Common myeloid progenitor, CD34-positive (primary cell): ENCODE data around the gene PDSS1.

ENCODE experiments used
- CTCF ChIA-PET: fragments of 350-600 bp; sonication (Branson Sonifier 250); formaldehyde crosslinking; loops from one replicate; lab custom pipeline; 2021; ENCODE audit warnings: antibody characterized with exemption; lab: Charles Lee
- POLR2A ChIA-PET: fragments of 350-600 bp; sonication (Branson Sonifier 250); formaldehyde crosslinking; loops from one replicate; lab custom pipeline; 2021; ENCODE audit warnings: antibody characterized with exemption; lab: Charles Lee
- DNase-seq, 3 donors: peaks; one replicate each; pipeline versions ENCODE4 v3.0.0 to v3.0.0-alpha.2; 2013
- H3K27ac ChIP-seq, 2 experiments: 1 replicate in 1 of 2; 2 replicates in 1 of 2; pipeline ENCODE4 v1.7.0; 2013; ENCODE audit warnings: inconsistent platforms in 2 of 2, low read length in 2 of 2, mild to moderate bottlenecking in 2 of 2, low read depth in 1 of 2, moderate library complexity in 1 of 2; ENCODE audit not compliant: severe bottlenecking in 2 of 2, insufficient read depth in 1 of 2, poor library complexity in 1 of 2
- H3K27me3 ChIP-seq, 5 experiments: replicated peaks in 2 of 5; 1 replicate in 3 of 5; 2 replicates in 2 of 5; pipeline versions ENCODE4 v1.6.1 to v1.7.0; 2013; ENCODE audit warnings: low read length in 4 of 5, mild to moderate bottlenecking in 2 of 5, moderate library complexity in 2 of 5, inconsistent platforms in 1 of 5; ENCODE audit not compliant: insufficient read depth in 5 of 5, control insufficient read depth in 4 of 5
- H3K36me3 ChIP-seq, 4 experiments: 1 replicate in 2 of 4; 2 replicates in 2 of 4; pipeline versions ENCODE4 v1.6.1 to v1.7.0; 2013; ENCODE audit warnings: low read length in 3 of 4, control low read depth in 1 of 4, mild to moderate bottlenecking in 1 of 4; ENCODE audit not compliant: control insufficient read depth in 4 of 4, insufficient read depth in 4 of 4
- H3K4me1 ChIP-seq, 4 experiments: 1 replicate in 3 of 4; 2 replicates in 1 of 4; pipeline versions ENCODE4 v1.6.1 to v1.7.1; 2013; ENCODE audit warnings: low read length in 3 of 4, mild to moderate bottlenecking in 3 of 4, control low read depth in 1 of 4, inconsistent platforms in 1 of 4, moderate library complexity in 1 of 4; ENCODE audit not compliant: control insufficient read depth in 4 of 4, insufficient read depth in 4 of 4; ENCODE audit errors: control extremely low read depth in 1 of 4
- H3K4me3 ChIP-seq, 7 experiments: 1 replicate in 4 of 7; 2 replicates in 3 of 7; pipeline versions ENCODE4 v1.5.1 to v1.7.0; 2013; ENCODE audit warnings: mild to moderate bottlenecking in 7 of 7, low read length in 6 of 7, moderate library complexity in 6 of 7, inconsistent platforms in 2 of 7, low read depth in 2 of 7, control low read depth in 1 of 7; ENCODE audit not compliant: insufficient read depth in 4 of 7, control insufficient read depth in 1 of 7; ENCODE audit errors: extremely low read depth in 1 of 7
- H3K9me3 ChIP-seq, 5 experiments: 1 replicate in 4 of 5; 2 replicates in 1 of 5; pipeline versions ENCODE4 v1.6.1 to v1.7.1; 2013; ENCODE audit warnings: low read length in 4 of 5, mild to moderate bottlenecking in 2 of 5, inconsistent platforms in 1 of 5, low read depth in 1 of 5, moderate library complexity in 1 of 5; ENCODE audit not compliant: control insufficient read depth in 4 of 5, insufficient read depth in 2 of 5; ENCODE audit errors: control extremely low read depth in 1 of 5
- WGBS: methylation state at CpG from one replicate; pipeline ENCODE4 v1.1.5; 2013; ENCODE audit not compliant: insufficient coverage; 5-methylcytosine and 5-hydroxymethylcytosine counted together

Gene PDSS1

GRCh38 chr10:26725837-26726727 is 28.6 kb downstream of the PDSS1 start:
- no peaks in the 10 kb centered on the region for H3K27me3 ChIP-seq
- no peaks in the 10 kb centered on the region for H3K9me3 ChIP-seq
- H3K4me1 ChIP-seq: no peaks in the 10 kb centered on the region
- CTCF ChIA-PET: interaction anchor here (0.6 to 10.6 kb wide), 29 partner anchors 9 to 394 kb away, joined by 3 to 189 read pairs (median 4); partner anchors contain the start of gene ABI1
- DNase-seq: peak; percentile 70 to 82 (median 75)
- no peak overlapping the region for H3K27ac ChIP-seq
- POLR2A ChIA-PET: interaction anchor here (0.5 to 1.0 kb wide), 3 partner anchors 46 to 144 kb away, joined by 3 read pairs; no protein-coding TSS in a partner anchor
- peaks cover 6 to 49% (median 17%) of the 10 kb centered on the region in 4 experiments for H3K36me3 ChIP-seq
- no peak overlapping the region for H3K4me3 ChIP-seq
- 68% methylated on average over 5 of the region's 8 CpGs for WGBS

- ChIA-PET POLR2A (interaction anchor here (0.7 kb wide), 1 partner anchor 155 kb away, joined by 3 read pairs; no protein-coding TSS in a partner anchor), CTCF (interaction anchor here (0.6 to 10.6 kb wide), 22 partner anchors 8 to 1783 kb away, joined by 3 to 189 read pairs (median 4); partner anchors contain the start of gene ABI1)
- peaks cover 10 to 50% (median 15%) of the 10 kb centered on the region in 4 experiments for H3K36me3 ChIP-seq
- H3K4me1 ChIP-seq: no peaks in the 10 kb centered on the region
- H3K4me3 ChIP-seq: no peak overlapping the region
- DNase-seq: no peak
- no peaks in the 10 kb centered on the region for H3K9me3 ChIP-seq
- WGBS: no CpG with 5 or more reads among the region's 1 CpG
- H3K27ac ChIP-seq: no peak overlapping the region
- H3K27me3 ChIP-seq: no peaks in the 10 kb centered on the region
Measured at GRCh38 chr10:26727005-26727404, 29.5 kb downstream of the PDSS1 start.

- DNase-seq: no peak
- Histone ChIP-seq H3K9me3 (no peaks in the 10 kb centered on the region), H3K36me3 (peaks cover 13 to 52% (median 20%) of the 10 kb centered on the region in 4 experiments), H3K4me1 (no peaks in the 10 kb centered on the region), H3K27me3 (no peaks in the 10 kb centered on the region), H3K27ac (no peak overlapping the region), H3K4me3 (no peak overlapping the region)
- ChIA-PET POLR2A (no interaction called here), CTCF (interaction anchor here (0.5 to 10.6 kb wide), 4 partner anchors 77 to 173 kb away, joined by 3 to 189 read pairs (median 4); no protein-coding TSS in a partner anchor)
- 100% methylated on average over 2 of the region's 7 CpGs for WGBS
Measured at GRCh38 chr10:26728957-26729356, 31.5 kb downstream of the PDSS1 start.

GRCh38 chr10:26729395-26729794 is 31.9 kb downstream of the PDSS1 start:
- no peaks in the 10 kb centered on the region for H3K27me3 ChIP-seq
- no peaks in the 10 kb centered on the region for H3K9me3 ChIP-seq
- H3K27ac ChIP-seq: no peak overlapping the region
- ChIA-PET CTCF (interaction anchor here (0.5 to 10.6 kb wide), 3 partner anchors 76 to 150 kb away, joined by 3 to 189 read pairs (median 3); no protein-coding TSS in a partner anchor), POLR2A (no interaction called here)
- no peak overlapping the region for H3K4me3 ChIP-seq
- peaks cover 13 to 56% (median 22%) of the 10 kb centered on the region in 4 experiments for H3K36me3 ChIP-seq
- no peak for DNase-seq
- no peaks in the 10 kb centered on the region for H3K4me1 ChIP-seq
- 90% methylated on average over 1 of the region's 4 CpGs for WGBS

- Histone ChIP-seq H3K27me3 (no peaks in the 10 kb centered on the region), H3K9me3 (no peaks in the 10 kb centered on the region), H3K4me3 (no peak overlapping the region), H3K27ac (no peak overlapping the region), H3K36me3 (peaks cover 12 to 58% (median 23%) of the 10 kb centered on the region in 4 experiments), H3K4me1 (no peaks in the 10 kb centered on the region)
- ChIA-PET CTCF (interaction anchor here (1.3 to 10.6 kb wide), 4 partner anchors 11 to 149 kb away, joined by 3 to 189 read pairs (median 4); no protein-coding TSS in a partner anchor), POLR2A (no interaction called here)
- WGBS: 95% methylated on average over 2 of the region's 2 CpGs
- DNase-seq: no peak
Measured at GRCh38 chr10:26730552-26730951, 33.1 kb downstream of the PDSS1 start.

GRCh38 chr10:26733750-26734568 is 36.5 kb downstream of the PDSS1 start:
- Histone ChIP-seq H3K4me3 (no peak overlapping the region), H3K9me3 (no peaks in the 10 kb centered on the region), H3K27ac (no peak overlapping the region), H3K4me1 (peaks cover 0 to 5% (median 0%) of the 10 kb centered on the region in 4 experiments), H3K36me3 (peaks cover 12 to 73% (median 29%) of the 10 kb centered on the region in 4 experiments), H3K27me3 (no peaks in the 10 kb centered on the region)
- ChIA-PET POLR2A (no interaction called here), CTCF (interaction anchor here (0.6 to 2.6 kb wide), 3 partner anchors 8 to 150 kb away, joined by 3 to 21 read pairs (median 3); no protein-coding TSS in a partner anchor)
- no peak for DNase-seq
- 96% methylated on average over 12 of the region's 14 CpGs for WGBS
